Mucosa of descending colon (tissue), 3 donors: Measurements from ENCODE around the gene UTS2B. TPM values are rescaled to one million over a fixed set of nuclear protein-coding genes. Genes with fewer than 3 reads are reported as not detected.
A peak's percentile ranks its signal among the peaks of the same experiment; 100 is the strongest.

Source experiments
- ATAC-seq: fragments of 200-7000 bp; cut with Tn5 transposase; one replicate; pipeline ENCODE4 v1.9.1; 2020; ENCODE audit warnings: mild to moderate bottlenecking, moderate library complexity
- DNase-seq, 3 donors: peaks; one replicate each; pipeline ENCODE4 v3.0.0-alpha.2; 2020
- H3K36me3 ChIP-seq: fragments of 200-600 bp; one replicate; pipeline ENCODE4 v1.8.0; 2021; ENCODE audit warnings: low read depth, mild to moderate bottlenecking
- H3K4me1 ChIP-seq: fragments of 200-600 bp; one replicate; pipeline ENCODE4 v1.8.0; 2021; ENCODE audit warnings: low read depth, mild to moderate bottlenecking
- H3K4me3 ChIP-seq: fragments of 200-600 bp; one replicate; pipeline ENCODE4 v1.8.0; 2021; ENCODE audit warnings: mild to moderate bottlenecking
- H3K9me3 ChIP-seq: fragments of 200-600 bp; one replicate; pipeline ENCODE4 v1.8.0; 2021; ENCODE audit warnings: mild to moderate bottlenecking
- intact Hi-C, 2 donors: fragments of 100-400 bp; cut with DNase I in 1 of 2; cut with micrococcal nuclease in 1 of 2; formaldehyde crosslinking; loops; one replicate each; pipeline versions ENCODE4 v1.11.0 to v1.11.1; 2022; cut with DNase I, micrococcal nuclease
- total RNA-seq, 3 donors: library from RNA; stranded (reverse); fragmentation: NEBNext Ultra II Directional in 2 of 3; extraction: Animal tissue kit (Norgen Biotek cat#: 25700) in 2 of 3; gene quantifications; one replicate each; pipeline versions ENCODE4 v1.2.1 to v1.2.4, GENCODE V29; 2021 to 2023
- TF ChIP-seq, protein P1 (sequence below): fragments of 200-600 bp; IDR thresholded peaks from one replicate; pipeline ENCODE4 v1.8.0; 2022; ENCODE audit warnings: antibody characterized with exemption, mild to moderate bottlenecking
- donor health status: DM: no; HTN: no; CAD: no; lungs with moderate emphysema.
- donor health status: DM: no; HTN: no; CAD: no.
- donor health status: DM: no; HTN: yes; CAD: no.

UTS2B gene
- total RNA-seq, 3 donors from 2014 or later: 0.47 TPM; not detected in 2

DNA sequence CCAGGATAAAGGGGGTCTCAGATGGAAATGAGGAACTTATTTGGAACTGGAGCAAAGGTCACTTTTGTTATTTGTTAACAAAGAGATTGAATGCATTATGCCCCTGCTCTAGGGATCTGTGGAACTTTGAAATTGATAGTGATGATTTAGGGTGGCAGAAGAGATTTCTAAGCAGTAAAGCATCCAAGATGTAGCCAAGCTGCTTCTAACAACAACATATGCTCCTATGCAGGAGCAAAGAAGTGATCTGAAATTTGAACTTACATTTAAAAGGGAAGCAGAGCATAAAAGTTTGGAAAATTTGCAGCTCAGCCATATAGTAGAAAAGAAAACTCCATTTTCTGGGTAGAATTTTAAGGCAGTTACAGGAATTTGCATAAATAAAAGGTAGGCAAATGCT is 31.5 kb downstream of the UTS2B start:
- ATAC-seq (no peak), DNase-seq (no peak)
- TF ChIP-seq, protein P1, sequence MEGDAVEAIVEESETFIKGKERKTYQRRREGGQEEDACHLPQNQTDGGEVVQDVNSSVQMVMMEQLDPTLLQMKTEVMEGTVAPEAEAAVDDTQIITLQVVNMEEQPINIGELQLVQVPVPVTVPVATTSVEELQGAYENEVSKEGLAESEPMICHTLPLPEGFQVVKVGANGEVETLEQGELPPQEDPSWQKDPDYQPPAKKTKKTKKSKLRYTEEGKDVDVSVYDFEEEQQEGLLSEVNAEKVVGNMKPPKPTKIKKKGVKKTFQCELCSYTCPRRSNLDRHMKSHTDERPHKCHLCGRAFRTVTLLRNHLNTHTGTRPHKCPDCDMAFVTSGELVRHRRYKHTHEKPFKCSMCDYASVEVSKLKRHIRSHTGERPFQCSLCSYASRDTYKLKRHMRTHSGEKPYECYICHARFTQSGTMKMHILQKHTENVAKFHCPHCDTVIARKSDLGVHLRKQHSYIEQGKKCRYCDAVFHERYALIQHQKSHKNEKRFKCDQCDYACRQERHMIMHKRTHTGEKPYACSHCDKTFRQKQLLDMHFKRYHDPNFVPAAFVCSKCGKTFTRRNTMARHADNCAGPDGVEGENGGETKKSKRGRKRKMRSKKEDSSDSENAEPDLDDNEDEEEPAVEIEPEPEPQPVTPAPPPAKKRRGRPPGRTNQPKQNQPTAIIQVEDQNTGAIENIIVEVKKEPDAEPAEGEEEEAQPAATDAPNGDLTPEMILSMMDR: no peak

DNA sequence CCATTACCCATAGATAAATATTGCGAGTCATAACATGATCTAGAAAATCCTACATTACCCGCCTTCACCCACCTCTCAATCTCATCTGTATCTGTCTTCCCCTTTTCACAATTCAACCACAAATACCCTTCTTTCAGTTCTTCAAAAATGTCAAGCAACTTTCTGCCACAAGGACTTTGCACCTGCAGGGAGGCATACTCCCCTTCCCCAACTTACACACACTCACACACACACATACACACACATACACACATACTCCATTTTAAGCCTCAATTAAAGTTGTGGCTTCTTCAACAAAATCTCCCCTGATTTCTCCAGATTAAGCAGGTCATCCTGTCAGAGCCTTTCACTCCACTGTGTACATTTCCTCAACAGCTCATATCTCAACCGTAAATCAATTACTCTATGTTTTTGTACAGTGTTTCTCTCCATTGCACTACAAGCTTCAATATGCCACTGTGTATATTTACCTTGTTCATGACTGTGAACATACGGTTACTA is 34.2 kb downstream of the UTS2B start:
- ATAC-seq (peak; percentile 65), DNase-seq (peak in 1 of 3 donors; percentile 17)
- Histone ChIP-seq H3K9me3 (no peaks in the 10 kb centered on the region), H3K4me1 (no peaks in the 10 kb centered on the region), H3K36me3 (no peaks in the 10 kb centered on the region), H3K4me3 (no peak overlapping the region)
- intact Hi-C loops: no loop called here
- TF ChIP-seq, protein P1: no peak

More for the DNA sequence above, 31.5 kb downstream of the UTS2B start:
- H3K36me3 ChIP-seq: no peaks in the 10 kb centered on the region
- H3K4me1 ChIP-seq: no peaks in the 10 kb centered on the region
- no peaks in the 10 kb centered on the region for H3K9me3 ChIP-seq
- no peak overlapping the region for H3K4me3 ChIP-seq
- intact Hi-C loops: no loop called here

DNA sequence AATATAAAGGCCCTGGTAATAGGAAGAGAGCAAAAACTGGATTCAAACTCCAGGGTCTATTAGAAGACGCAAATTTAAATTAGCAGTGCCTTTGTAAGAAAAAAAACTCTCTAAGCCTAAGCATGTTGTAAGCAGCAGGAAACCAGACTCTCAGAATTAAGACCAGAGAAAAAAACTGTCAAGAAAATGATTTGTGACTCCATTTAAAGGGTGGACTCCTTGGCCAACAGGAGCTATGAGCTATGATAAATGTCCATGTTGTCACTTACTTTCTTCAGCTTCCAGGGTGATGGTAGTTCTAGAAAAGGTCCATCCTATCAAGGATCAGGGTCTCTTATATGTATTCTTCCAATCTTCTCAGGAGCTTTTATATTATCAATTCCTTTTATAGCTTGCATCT is 36.0 kb downstream of the UTS2B start:
- H3K9me3 ChIP-seq: no peaks in the 10 kb centered on the region
- H3K36me3 ChIP-seq: no peaks in the 10 kb centered on the region
- ATAC-seq (no peak), DNase-seq (no peak)
- intact Hi-C loops: no loop called here
- H3K4me3 ChIP-seq: no peak overlapping the region
- TF ChIP-seq, protein P1: no peak
- H3K4me1 ChIP-seq: no peaks in the 10 kb centered on the region

DNA sequence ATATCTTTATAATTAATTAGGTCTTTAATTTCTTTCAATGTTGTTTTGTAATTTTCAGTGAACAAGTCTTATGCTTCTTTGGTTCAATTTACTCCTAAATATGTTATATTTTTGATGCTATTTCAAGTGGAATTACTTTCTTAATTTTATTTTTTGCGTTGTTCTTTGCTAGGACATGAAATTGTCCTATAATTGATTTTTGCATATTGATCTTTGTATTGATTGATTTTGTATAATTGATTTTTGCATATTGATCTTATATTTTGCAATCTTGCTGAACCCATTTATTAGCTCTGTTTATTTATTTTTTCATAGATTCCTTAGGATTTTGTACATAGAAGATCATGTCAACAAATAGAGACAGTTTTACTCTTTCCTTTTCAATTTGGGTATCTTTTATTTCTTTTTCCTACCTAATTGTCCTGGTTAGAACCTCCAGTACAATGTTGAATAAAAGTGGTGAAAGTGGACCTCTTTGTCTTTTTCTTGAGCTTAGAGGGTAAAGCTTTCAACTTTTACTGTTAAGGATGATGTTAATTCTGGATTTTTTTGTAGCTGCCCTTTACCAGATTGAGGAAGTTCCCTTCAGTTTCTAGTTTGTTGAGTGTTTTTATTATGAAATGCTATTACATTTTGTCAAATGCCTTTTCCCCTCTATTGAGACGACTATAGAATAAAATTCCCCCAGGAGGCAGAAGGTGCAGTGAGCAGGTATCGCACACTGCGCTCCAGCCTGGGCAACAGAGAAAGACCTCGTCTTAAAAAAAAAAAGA is 37.9 kb downstream of the UTS2B start:
- H3K4me1 ChIP-seq: no peaks in the 10 kb centered on the region
- no peak overlapping the region for H3K4me3 ChIP-seq
- intact Hi-C loops: no loop called here
- TF ChIP-seq, protein P1: no peak
- no peaks in the 10 kb centered on the region for H3K9me3 ChIP-seq
- ATAC-seq (no peak), DNase-seq (no peak)
- H3K36me3 ChIP-seq: no peaks in the 10 kb centered on the region

DNA sequence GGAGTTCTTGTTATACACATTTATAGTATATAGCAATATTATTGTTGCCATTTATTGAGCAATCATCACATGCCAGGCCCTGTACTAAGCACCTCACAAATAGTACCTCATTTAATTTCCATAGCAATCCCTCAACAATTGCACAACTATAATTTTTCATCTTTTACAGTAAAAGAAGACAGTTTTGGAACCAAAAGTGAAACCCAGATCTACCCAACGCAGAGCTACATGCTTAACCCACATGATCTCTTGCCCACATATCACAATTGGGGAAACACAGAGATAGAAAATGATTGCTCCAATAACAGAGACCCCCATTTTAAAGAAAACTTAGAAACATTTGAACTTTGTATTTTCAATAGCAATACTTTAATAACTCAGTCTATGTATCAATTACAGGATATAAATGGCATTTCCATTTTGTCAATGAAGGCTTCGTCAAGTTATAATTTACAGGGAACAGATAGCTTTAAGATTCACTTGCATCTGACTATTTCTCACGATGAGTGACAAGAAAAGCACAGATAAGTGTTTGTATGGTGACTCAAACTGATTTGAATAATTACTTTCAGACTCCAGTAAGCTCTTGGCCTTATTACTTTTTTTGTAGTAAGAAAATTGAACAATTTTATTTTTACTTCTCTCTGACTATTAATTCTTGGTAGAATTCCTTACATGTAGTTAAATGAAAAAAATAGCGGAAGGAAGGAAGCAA is 39.9 kb downstream of the UTS2B start:
- H3K4me3 ChIP-seq: no peak overlapping the region
- TF ChIP-seq, protein P1: no peak
- DNase-seq (no peak), ATAC-seq (peak; percentile 47)
- H3K36me3 ChIP-seq: no peaks in the 10 kb centered on the region
- intact Hi-C loops: no loop called here
- no peaks in the 10 kb centered on the region for H3K9me3 ChIP-seq
- H3K4me1 ChIP-seq: no peaks in the 10 kb centered on the region
